Esophagus muscularis mucosa (tissue), 4 donors: Measurements from ENCODE around the gene ENKD1. TPM values are rescaled to one million over a fixed set of nuclear protein-coding genes. Genes with fewer than 3 reads are reported as not detected.

Experiments used
- DNase-seq: peaks from one replicate; pipeline ENCODE4 v3.0.0-alpha.2; 2017; ENCODE audit errors: extremely low spot score
- H3K27ac ChIP-seq, 4 donors: fragments of 200-600 bp; sonication (generic); replicated peaks in 1 of 4; 1 replicate in 3 of 4; 2 replicates in 1 of 4; pipeline ENCODE4 v1.5.1; 2016 to 2019; ENCODE audit warnings: mild to moderate bottlenecking in 1 of 4
- H3K27me3 ChIP-seq, 4 donors: fragments of 200-600 bp; sonication (generic); one replicate each; pipeline versions ENCODE4 v1.5.1 to v1.6.0; 2016 to 2019
- H3K36me3 ChIP-seq, 4 donors: fragments of 200-600 bp; sonication (generic); one replicate each; pipeline ENCODE4 v1.5.1; 2016 to 2019
- H3K4me1 ChIP-seq, 4 donors: fragments of 200-600 bp; sonication (generic); one replicate each; pipeline ENCODE4 v1.5.1; 2016 to 2019
- H3K4me3 ChIP-seq, 4 donors: fragments of 200-600 bp; sonication (generic); 1 replicate in 2 of 4; 2 replicates in 2 of 4; pipeline ENCODE4 v1.5.1; 2016 to 2019; ENCODE audit warnings: mild to moderate bottlenecking in 4 of 4, moderate library complexity in 1 of 4
- H3K9me3 ChIP-seq, 4 donors: fragments of 200-600 bp; sonication (generic); 1 replicate in 3 of 4; 2 replicates in 1 of 4; pipeline ENCODE4 v1.5.1; 2016 to 2019
- EP300 ChIP-seq: sonication (generic); formaldehyde crosslinking; IDR thresholded peaks from one replicate; pipeline ENCODE4 v1.6.1; 2017; ENCODE audit warnings: antibody characterized with exemption
- POLR2A ChIP-seq: fragments of 450-650 bp; IDR thresholded peaks from one replicate; pipeline ENCODE4 v1.6.1; 2017; ENCODE audit warnings: antibody characterized with exemption, moderate library complexity, mild to moderate bottlenecking, low read depth
- POLR2AphosphoS5 ChIP-seq, 2 donors: sonication (generic); formaldehyde crosslinking; IDR thresholded peaks; one replicate each; pipeline ENCODE4 v1.6.1; 2017; ENCODE audit warnings: antibody characterized with exemption in 2 of 2
- WGBS: methylation state at CpG from one replicate; pipeline ENCODE4 v1.1.5; 2018; 5-methylcytosine and 5-hydroxymethylcytosine counted together
- intact Hi-C: fragments of 100-400 bp; cut with DNase I; formaldehyde crosslinking; loops from one replicate; pipeline ENCODE4 v1.15.1; 2023
- total RNA-seq, 4 donors: library from RNA; depleted of rRNA; stranded (reverse); fragments of >200 nt; gene quantifications; one replicate each; pipeline versions ENCODE4 v1.1.0 to v1.2.1, GENCODE V29; 2016
- TF ChIP-seq, protein P1 (sequence below), 3 experiments: fragments of 200-600 bp in 2 of 3; fragments of 450-650 bp in 1 of 3; sonication (generic) in 2 of 3; IDR thresholded peaks; one replicate each; pipeline ENCODE4 v1.5.1; 2017 to 2019; ENCODE audit warnings: antibody characterized with exemption in 3 of 3, mild to moderate bottlenecking in 2 of 3, moderate library complexity in 1 of 3

The ENKD1 gene
- total RNA-seq, 4 donors from 2014 or later, result 24.5 to 47.3 (median 35.6) TPM

DNA sequence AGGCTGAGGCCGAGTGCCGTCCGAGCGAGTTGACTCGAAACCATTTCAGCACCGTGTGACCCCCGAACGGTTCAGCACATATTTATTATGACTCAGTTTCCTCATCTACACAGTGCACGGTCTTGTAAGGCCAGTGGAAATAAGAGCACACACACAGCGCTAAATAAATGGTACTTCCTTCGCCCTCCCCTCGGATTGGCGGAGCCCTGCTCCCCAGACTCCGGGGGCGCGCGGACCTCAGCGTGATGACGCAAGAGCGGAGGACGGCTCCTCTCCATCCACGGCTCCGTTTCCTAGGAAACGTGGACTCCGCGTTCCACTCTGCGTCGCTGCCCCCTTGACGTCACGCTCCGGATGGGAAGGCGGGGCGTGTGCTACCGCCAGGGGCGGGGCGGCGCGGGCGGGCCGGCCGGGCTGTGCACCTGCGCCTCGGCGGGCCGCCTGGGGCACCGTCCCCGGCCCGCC lies 6.0 kb downstream of the ENKD1 start, which contains the start of gene PARD6A:
PARD6A (plus strand) TSS at position 397 of the 465 bp plus-strand sequence. CDS start 79 bp downstream, outside the sequence.
- DNase-seq, result peak; percentile 98
- intact Hi-C loops, result loop anchor here (5.0 kb wide), 1 partner anchor 147 kb away; the partner anchor contains the start of genes RANBP10 and TSNAXIP1
- Histone ChIP-seq H3K4me3 (peak within 1 kb of the TSS; percentile 74 to 96 (median 85)), H3K27ac (peak within 1 kb of the TSS; percentile 95 to 99 (median 98)), H3K4me1 (peaks cover 19 to 43% (median 34%) of the 10 kb centered on the region in 4 donors), H3K36me3 (peaks cover 0 to 53% (median 36%) of the 10 kb centered on the region in 4 donors), H3K27me3 (no peaks in the 10 kb centered on the region), H3K9me3 (no peaks in the 10 kb centered on the region)
- TF ChIP-seq POLR2A (no peak), EP300 (peak; percentile 7), POLR2AphosphoS5 (IDR thresholded peaks at IDR 0.05) (peak; percentile 60 to 63)
- TF ChIP-seq, protein P1, sequence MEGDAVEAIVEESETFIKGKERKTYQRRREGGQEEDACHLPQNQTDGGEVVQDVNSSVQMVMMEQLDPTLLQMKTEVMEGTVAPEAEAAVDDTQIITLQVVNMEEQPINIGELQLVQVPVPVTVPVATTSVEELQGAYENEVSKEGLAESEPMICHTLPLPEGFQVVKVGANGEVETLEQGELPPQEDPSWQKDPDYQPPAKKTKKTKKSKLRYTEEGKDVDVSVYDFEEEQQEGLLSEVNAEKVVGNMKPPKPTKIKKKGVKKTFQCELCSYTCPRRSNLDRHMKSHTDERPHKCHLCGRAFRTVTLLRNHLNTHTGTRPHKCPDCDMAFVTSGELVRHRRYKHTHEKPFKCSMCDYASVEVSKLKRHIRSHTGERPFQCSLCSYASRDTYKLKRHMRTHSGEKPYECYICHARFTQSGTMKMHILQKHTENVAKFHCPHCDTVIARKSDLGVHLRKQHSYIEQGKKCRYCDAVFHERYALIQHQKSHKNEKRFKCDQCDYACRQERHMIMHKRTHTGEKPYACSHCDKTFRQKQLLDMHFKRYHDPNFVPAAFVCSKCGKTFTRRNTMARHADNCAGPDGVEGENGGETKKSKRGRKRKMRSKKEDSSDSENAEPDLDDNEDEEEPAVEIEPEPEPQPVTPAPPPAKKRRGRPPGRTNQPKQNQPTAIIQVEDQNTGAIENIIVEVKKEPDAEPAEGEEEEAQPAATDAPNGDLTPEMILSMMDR (IDR thresholded peaks at IDR 0.05), result peak in 1 of 3 experiments; percentile 17
- WGBS, result under 1% methylated on average over 25 of the region's 48 CpGs

DNA sequence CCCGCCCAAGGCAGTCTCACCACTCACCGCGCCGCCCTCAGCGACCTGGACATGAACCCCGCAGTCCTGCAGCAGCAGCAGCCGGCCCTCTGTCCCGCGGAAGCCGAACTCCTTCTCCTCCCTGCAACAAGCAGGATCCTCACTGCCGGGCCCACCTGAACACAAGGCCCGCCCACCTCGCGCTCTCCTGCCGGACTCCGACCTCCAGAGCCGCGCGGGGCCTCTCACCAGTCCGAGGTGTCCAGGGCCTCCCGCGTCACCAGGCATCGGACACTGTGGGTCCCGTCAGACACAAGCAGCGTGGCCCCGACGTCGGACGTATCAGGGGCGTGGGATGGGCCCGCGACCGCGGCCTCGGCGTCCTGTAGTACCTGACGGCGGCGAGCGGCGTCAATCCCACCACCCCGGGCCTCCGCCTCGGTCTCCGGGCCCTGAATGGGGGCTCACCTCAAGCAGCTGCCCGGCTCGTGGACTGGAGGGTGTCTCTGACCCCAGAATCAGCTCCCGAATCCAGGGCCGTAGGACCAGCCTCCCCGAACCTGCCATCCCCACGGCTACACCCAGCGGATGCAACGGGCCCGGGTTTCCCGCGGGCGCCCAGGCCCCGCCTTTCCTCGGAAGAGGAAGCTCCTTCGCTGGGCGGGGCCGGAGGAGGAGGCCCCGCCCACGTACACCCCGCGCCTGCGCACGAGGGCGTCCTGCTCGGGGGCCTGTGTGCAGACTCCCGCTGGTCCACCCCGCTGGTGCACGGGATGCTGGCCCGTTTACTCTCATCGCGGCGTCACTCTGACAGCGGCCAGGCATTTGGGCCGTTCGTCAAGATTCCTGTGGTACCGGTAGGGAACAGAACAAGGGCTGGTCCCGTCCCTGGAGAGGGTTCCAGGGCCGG lies 6.6 kb downstream of the ENKD1 start, which contains the start of gene ACD:
ACD (minus strand) TSS at position 586 of the 889 bp plus-strand sequence; CDS start at position 546, 40 bp downstream.
- Histone ChIP-seq H3K27ac (peak within 1 kb of the TSS; percentile 95 to 99 (median 98)), H3K9me3 (no peaks in the 10 kb centered on the region), H3K27me3 (peaks cover 0 to 3% (median 2%) of the 10 kb centered on the region in 4 donors), H3K4me3 (peak within 1 kb of the TSS; percentile 74 to 96 (median 85)), H3K4me1 (peaks cover 16 to 36% (median 28%) of the 10 kb centered on the region in 4 donors), H3K36me3 (peaks cover 0 to 50% (median 36%) of the 10 kb centered on the region in 4 donors)
- no peak for TF ChIP-seq EP300
- TF ChIP-seq POLR2AphosphoS5 (IDR thresholded peaks at IDR 0.05), result peak; percentile 95 to 98
- TF ChIP-seq, protein P1 (IDR thresholded peaks at IDR 0.05), result peak in 1 of 3 experiments; percentile 25
- TF ChIP-seq POLR2A, result peak; percentile 65
- intact Hi-C loops, result loop anchor here (5.0 kb wide), 1 partner anchor 147 kb away; the partner anchor contains the start of genes RANBP10 and TSNAXIP1
- peak; percentile 97 for DNase-seq
- under 1% methylated on average over 19 of the region's 83 CpGs for WGBS

DNA sequence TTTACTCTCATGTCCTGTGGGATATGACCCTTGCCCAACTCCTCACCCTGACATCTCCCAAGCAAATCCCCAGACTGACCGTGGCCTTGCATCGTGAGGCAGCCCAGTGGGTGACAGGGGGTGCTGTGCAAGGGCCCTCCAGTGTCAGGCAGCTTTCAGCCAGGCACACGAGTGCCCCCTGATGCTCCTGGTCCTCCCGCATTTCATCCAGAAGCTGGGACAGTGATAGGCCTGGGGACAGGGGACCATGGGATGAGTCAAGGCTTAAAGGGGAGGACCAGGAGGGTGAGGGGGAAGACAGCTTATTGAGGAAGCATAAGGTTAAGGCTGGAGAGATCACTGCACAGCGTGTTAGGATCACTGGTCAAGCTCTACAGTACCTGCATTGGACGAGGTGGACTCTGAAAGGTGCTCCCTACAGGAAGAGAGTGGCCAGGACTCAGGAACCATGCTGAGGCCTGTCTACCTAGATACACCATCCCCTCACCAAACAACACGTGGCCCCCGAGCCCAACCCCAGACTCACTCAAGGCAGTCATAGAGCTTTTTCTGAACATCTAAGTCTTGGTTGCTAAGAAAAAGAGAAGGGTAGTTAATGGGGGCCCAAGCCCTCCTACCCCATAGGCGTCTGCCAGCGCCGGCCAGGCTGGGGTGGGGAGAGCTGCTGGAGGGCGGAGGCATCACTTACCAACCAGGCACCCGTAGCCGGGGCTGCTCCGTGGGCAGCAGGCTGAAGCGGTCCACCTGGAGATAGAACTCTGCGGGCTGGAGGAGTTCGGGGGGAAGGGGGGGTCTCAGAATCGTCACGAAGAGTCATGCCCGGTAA lies 7.5 kb downstream of the ENKD1 start:
- TF ChIP-seq EP300 (no peak), POLR2AphosphoS5 (IDR thresholded peaks at IDR 0.05) (no peak), POLR2A (no peak)
- TF ChIP-seq, protein P1 (IDR thresholded peaks at IDR 0.05), result no peak
- intact Hi-C loops, result no loop called here
- 56% methylated on average over 13 of the region's 21 CpGs for WGBS
- H3K27ac ChIP-seq, result peak overlapping the region in 1 of 4 donors; percentile 95
- H3K27me3 ChIP-seq, result peaks cover 0 to 11% (median 10%) of the 10 kb centered on the region in 4 donors
- H3K36me3 ChIP-seq, result peaks cover 0 to 43% (median 35%) of the 10 kb centered on the region in 4 donors
- H3K4me3 ChIP-seq, result peak overlapping the region; percentile 74 to 96 (median 85)
- no peaks in the 10 kb centered on the region for H3K9me3 ChIP-seq
- peaks cover 16 to 37% (median 28%) of the 10 kb centered on the region in 4 donors for H3K4me1 ChIP-seq
- no peak for DNase-seq

DNA sequence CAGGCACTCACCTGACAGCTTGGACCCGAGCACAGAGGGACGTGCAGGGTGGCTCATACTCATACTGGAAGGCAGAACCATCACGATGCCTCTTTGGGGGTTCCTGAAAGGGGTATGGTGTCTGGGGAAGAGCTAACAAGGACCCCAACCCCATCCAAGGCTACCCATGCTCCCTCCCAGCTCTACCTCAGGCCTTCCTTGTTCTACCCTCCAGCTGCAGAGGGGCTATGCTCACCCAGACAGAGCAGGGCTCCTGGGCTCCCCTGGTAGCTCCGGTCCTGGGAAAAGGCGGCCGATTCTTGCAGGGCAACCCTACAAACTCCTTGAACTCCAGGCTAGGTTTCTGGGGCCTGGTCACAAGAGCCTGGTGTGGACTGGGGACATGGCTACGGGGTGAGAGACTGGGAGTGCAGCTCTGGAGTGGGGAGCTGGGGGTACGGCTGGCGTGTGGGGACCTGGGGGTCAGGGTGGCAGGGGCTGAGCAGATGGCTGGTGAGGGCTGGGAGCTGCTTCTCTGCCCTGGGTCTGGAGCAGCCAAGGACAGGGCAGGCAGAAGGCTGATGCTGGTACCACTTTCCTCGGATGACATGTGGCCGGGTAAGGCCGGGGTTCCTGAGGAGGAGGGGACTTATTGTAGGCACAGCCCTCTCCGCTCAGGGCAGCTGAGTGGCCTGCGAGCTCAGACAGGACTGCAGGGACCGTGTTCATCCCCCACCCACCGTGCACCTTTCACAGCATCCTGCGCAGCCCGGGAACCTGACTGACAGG lies 8.6 kb downstream of the ENKD1 start:
- Histone ChIP-seq H3K4me1 (peaks cover 24 to 48% (median 38%) of the 10 kb centered on the region in 4 donors), H3K27ac (no peak overlapping the region), H3K9me3 (no peaks in the 10 kb centered on the region), H3K36me3 (peaks cover 0 to 32% (median 25%) of the 10 kb centered on the region in 4 donors), H3K27me3 (peaks cover 0 to 22% (median 20%) of the 10 kb centered on the region in 4 donors), H3K4me3 (no peak overlapping the region)
- intact Hi-C loops, result no loop called here
- WGBS, result 91% methylated on average over 17 of the region's 18 CpGs
- TF ChIP-seq, protein P1 (IDR thresholded peaks at IDR 0.05), result no peak
- TF ChIP-seq POLR2A (no peak), POLR2AphosphoS5 (IDR thresholded peaks at IDR 0.05) (no peak)
- DNase-seq, result no peak
